OCI-LY3 (cell line): ENCODE measurements around the gene MED27.

Source experiments
- CTCF ChIP-seq: fragments of 200-600, 300-600 bp; sonication (generic); IDR thresholded peaks from 2 replicates; pipeline ENCODE4 v1.5.1; 2014; ENCODE audit warnings: antibody characterized with exemption, low read length, low read depth
- EZH2phosphoT487 ChIP-seq: fragments of 200-600 bp; shearing (Covaris generic); IDR thresholded peaks from 2 replicates; pipeline ENCODE4 v1.6.1; 2018; ENCODE audit warnings: antibody characterized with exemption, mixed run types, low read depth

- TF ChIP-seq CTCF (no peak), EZH2phosphoT487 (no peak)
Measured at GRCh38 chr9:132011896-132012295, 67.8 kb downstream of the MED27 start.
